ENCODE data around the gene FXYD6.

FXYD6 gene

DNA sequence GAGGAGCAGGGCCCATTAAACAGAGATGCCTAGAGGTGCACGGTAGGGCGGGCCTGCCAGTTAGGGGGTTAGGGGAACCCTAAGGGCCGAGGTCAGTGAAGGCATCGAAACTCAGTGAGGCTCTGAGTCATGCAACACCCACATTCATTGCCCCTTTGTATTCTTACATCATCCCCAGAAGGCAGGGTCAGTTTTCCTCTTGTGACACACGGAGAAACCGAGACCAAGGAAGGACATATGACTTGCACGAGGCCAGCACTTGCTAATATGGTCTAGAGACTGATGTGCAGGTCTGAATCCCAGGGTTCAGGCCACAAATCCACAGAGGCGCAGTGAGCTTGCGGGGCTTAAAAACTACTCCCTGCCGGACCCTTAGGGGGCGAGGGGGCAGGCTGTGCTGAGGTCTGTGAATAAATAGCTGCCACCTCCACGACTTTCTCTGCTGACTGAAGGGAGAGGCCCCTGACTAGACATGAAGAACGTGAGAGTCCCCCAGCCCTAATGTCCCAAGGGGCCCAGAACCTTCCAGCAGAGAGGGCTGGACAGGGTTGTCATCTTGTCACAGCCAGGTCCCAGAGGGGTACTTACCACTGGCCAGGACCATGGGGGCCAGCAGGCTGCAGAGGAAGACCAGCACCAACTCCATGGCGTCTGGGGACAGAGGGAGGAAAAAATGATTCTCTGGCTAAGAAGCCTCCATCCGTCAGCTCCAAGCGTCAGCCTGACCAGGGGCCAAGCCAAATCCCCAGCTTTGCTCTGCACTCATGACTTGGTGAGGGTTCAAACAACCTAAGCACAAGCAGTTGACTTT lies 34.1 kb downstream of the FXYD6 start:
- DNase-seq, result peak in 1 of 2 experiments; percentile 2

DNA sequence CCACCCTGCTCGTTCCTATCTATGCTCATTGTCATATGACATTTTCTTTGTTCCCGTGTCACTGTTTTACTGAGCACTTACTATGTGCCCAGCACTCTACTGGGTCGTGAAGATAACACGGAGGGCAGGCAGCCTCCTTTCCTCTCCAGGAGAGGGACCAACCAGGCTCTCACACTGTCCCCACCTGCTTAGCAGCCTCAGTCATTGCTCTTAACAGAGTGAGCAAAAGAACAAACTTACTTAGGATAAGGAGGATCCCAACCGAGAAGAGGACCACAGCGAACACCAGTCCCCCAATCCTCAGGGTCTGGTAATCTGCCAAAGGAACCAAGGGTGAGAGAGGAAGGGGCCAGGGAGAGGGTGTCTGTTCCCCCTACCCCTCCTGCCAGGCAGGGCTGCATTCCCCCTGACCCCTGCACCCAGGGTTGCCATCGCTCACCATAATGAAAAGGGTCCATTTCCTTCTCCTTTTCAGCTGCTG lies 34.9 kb downstream of the FXYD6 start:
- DNase-seq, result peak in 1 of 2 experiments; percentile 1

- peak in 1 of 2 experiments; percentile 1 for DNase-seq
Observed at GRCh38 chr11:117840881-117841550, 35.4 kb downstream of the FXYD6 start.

- DNase-seq, result peak in 1 of 2 experiments; percentile 2
Observed at GRCh38 chr11:117839936-117840813, 36.3 kb downstream of the FXYD6 start.

GRCh38 chr11:117839380-117839881 lies 37.0 kb downstream of the FXYD6 start:
- DNase-seq, result no peak

DNA sequence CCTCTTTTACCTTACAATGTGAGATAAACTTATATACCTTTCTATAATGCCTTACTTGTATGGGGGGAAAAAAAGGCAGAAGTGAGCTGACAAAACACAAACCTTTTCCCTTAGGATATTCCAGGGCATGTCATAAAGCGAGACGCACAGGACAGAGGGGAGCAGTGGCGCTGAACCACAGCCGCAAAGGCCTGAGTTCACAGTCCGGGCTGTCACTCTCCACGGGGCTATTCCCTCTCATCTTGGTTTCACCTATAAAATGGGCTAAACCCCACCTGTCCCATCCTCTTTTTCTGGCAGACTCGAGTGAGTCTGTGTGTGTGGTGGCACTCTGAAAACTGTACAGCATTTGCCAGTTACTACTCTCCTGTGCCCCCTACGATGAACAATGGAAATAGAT lies 37.6 kb downstream of the FXYD6 start:
- no peak for DNase-seq

- DNase-seq, result no peak
Observed at GRCh38 chr11:117837791-117838190, 38.7 kb downstream of the FXYD6 start.

DNA sequence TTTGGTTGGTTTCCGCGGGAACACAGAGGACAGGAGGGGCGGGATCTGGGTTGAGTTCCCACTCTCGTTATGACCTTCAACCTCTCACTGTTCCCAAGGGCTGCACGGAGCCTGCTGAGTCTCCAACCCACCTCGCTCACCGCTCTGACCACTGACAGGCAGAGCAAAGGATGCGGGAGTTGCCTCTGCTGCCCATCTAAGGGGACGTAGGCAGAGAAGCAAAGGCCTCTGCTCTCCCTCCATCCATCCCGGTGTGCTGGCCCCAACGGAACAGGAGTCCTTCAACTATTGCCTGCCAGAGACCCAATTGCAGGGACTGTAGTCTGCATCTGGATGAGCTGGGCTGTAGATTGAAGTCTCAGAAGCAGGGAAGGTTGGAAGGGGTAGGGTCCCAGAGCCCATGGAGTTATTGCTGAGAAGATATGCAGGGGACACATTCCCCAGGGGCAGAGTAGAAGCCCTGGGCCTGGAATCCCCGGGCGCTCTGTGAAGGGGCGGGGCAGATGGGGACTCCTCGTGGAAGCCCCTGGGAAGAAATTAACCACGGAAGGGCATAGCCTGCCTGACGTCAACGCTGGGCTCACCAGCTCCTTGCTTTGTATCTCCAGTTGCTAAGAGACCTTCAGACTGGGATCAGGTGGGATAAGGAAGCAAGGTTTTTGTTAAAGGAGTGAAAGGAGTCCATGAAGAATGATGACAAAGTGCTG lies 39.2 kb downstream of the FXYD6 start:
- DNase-seq, result no peak

DNA sequence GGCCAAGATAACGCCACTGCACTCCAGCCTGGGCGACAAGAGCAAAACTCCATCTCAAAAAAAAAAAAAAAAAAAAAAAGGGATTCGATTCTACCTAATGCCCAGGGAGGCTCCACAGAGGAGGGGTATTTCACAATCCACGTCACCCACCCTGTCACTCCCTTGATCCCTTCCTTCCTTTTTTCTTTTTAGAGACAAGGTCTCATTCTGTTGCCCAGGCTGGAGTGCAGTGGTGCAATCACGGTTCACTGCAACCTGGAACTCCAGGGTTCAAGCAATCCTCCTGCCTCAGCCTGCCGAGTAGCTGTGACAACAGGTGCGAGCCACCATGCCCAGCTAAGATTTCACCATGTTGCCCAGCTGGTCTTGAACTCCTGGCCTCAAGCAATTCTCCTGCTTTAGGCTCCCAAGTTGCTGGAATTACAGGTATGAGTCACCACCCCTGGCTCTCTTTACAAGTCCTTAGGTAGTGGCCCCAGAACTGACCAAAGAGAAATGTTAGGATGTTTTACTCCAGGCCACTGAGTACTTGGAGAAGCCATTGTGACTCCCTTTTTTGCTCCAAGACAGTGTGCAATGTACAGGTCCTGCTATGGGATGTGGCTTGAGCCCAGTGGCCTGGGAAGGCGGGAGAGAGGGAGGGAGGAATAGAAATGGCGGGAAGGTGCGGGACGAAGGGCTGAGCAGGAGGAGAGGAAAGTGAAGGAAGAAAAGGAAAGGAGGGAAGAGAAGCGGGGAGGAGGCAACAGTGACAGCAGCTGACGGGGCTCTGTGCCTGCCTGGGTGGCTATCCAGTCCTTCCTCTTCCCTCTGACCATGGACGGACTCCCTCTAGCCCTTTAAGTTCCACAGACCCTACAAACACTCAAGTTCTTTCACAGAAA lies 40.1 kb downstream of the FXYD6 start:
- no peak for DNase-seq

- DNase-seq, result no peak
Observed at GRCh38 chr11:117835576-117835975, 40.9 kb downstream of the FXYD6 start.

DNA sequence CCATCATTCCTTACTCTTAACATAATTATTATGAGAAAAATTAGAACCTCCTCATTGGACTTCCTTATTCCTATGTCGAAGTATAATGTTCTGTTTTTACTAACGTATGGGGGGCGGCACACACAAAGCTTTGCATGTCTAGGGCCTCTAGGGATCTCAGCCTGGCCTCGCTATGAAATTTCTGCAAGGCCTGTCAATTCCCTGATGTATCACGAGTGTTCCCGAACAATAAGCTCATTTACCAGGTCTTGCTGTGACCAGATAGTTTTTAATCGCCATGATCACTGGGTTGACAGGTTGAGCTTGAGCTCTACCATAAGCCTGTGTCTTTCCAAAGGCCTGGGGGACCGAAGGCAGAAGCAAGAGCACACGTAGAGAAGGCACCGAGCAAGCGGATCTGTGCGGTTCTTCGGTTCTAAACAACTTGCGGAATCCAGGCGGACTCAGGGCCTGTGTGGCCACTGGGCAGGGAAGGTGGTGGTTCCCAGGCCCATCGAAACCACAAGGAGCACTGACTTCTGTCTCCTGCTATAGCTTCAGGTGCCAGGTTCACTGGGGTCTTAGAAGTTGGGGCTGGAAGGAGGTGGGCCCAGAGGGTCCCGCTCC lies 41.5 kb downstream of the FXYD6 start:
- DNase-seq, result no peak

DNA sequence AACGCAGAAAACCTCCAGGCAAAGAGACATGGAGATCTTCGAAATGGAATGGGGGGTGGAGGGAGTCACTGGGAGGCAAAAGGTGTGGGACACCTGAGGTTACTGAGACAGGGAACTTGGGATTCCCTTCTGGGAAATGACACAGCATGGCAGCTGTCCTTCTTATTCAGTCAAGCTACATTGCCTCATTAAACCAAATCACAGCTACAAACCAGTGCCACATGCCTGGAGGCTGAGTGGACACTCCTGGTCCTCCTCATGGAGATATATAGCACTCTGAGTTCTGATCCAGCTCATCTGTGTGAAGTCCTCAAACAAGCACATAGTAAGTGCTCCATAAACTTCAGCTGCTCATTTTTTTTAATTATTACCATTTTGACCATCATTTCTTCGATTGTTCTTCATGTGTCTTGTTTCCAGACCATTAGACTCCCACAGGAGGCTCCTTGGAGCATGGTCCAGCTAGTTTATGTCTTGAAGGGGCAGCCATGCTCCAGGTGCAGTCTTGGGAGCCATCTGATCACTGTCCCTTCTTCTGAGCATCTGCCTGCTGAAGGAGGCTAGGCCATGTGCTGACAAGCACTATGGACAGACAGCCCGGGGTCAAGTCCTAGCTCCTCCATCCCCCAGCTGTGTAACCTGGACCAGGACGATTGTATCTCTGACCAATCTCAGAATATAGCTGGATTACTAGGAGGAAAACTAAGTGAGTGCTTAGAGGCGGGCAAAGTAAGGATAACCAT lies 42.2 kb downstream of the FXYD6 start:
- no peak for DNase-seq

GRCh38 chr11:117833401-117833891 lies 43.0 kb downstream of the FXYD6 start:
- no peak for DNase-seq

- DNase-seq, result no peak
Observed at GRCh38 chr11:117832511-117832910, 43.9 kb downstream of the FXYD6 start.

- DNase-seq, result no peak
Observed at GRCh38 chr11:117831661-117832415, 44.6 kb downstream of the FXYD6 start.

GRCh38 chr11:117830674-117831351 lies 45.6 kb downstream of the FXYD6 start:
- DNase-seq, result no peak

DNA sequence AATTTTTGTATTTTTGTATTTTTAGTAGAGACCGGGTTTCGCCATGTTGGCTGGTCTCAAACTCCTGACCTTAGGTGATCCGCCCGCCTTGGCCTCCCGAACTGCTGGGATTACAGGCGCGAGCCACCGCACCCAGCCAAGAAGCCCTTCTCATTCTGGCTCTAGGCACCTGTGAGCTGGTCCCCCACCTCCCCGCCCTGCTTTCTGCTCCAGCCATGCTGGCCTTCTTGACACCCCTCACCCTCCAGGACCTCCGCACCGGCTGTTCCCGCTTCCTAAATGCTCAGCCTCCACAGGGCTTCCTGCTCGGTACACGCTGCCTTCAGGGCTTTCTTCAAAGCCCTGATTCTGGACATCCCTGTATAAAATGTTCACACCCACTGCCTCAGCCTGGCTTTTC lies 46.4 kb downstream of the FXYD6 start:
- no peak for DNase-seq

DNA sequence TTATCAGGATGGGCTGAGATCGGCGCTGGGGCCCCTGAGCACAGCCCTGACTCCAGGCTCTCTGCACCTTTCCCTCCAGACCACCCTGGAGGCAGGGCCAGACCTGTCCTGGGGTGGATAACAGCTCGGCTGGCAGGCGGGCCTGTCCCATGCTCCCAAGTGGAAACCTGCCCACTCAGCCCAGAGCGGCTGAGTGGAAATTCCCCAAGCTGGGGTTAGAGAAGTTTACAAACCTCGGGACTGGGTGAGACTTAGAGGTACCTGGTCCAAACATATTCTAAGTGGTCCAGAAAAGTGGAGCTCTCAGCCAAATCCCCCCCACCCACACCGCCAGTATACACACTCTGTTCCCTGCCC lies 47.1 kb downstream of the FXYD6 start:
- no peak for DNase-seq
